ENCODE data around the gene OR4E1. TPM values are rescaled to one million over a fixed set of nuclear protein-coding genes. Genes with fewer than 3 reads are reported as not detected.

Gene OR4E1
- total RNA-seq, 2 experiments from 2014 or later = 0.07 to 0.11 TPM

Other genes starting within 250 kb of the OR4E1 start
- 100 to 1,000 TPM in 1 of 2 experiments, 10 to 100 TPM in 1; 84.3 to 104 TPM for gene CHD8, start 217.7 kb downstream of the OR4E1 start, total RNA-seq
- 10 to 100 TPM; 21.2 to 22.0 TPM for gene RAB2B, start 196.9 kb downstream of the OR4E1 start, total RNA-seq
- 10 to 100 TPM; 79.5 to 85.6 TPM for gene TOX4, start 196.6 kb downstream of the OR4E1 start, total RNA-seq
- 10 to 100 TPM; 64.0 to 67.4 TPM for gene METTL3, start 162.5 kb downstream of the OR4E1 start, total RNA-seq
- gene SALL2, start 147.5 kb downstream of the OR4E1 start, total RNA-seq = 1 to 10 TPM; 5.5 to 6.3 TPM
- gene OR10G3, start 93.7 kb downstream of the OR4E1 start, total RNA-seq = not detected
- not detected for gene OR10G2, start 38.9 kb downstream of the OR4E1 start, total RNA-seq
- gene OR4E2, start 20.0 kb downstream of the OR4E1 start, total RNA-seq = not detected

Data from activated CD4-positive, alpha-beta T cell treated with anti-CD3 and anti-CD28 coated beads for 36 hours (primary cell).